MM.1S (cell line): ENCODE results near the gene FUT2.

ENCODE experiments used
- DNase-seq: peaks from one replicate; pipeline ENCODE4 v3.0.0-alpha.2; 2015
- H2AFZ ChIP-seq: fragments of 300-600 bp; sonication (generic); 2 replicates; pipeline ENCODE4 v1.6.0; 2016; ENCODE audit warnings: antibody characterized with exemption, low read length
- H3F3A ChIP-seq: fragments of 300-600 bp; sonication (generic); 2 replicates; pipeline ENCODE4 v1.6.1; 2016; ENCODE audit warnings: mild to moderate bottlenecking, antibody characterized with exemption, low read length, moderate library complexity, mixed read lengths; ENCODE audit not compliant: insufficient read depth
- H3K27ac ChIP-seq: fragments of 300-600 bp; sonication (generic); 2 replicates; pipeline ENCODE4 v1.5.1; 2016; ENCODE audit warnings: mild to moderate bottlenecking, low read length
- H3K27me3 ChIP-seq: fragments of 300-600 bp; sonication (generic); replicated peaks from 2 replicates; pipeline ENCODE4 v1.6.0; 2016; ENCODE audit warnings: low read length; ENCODE audit not compliant: insufficient read depth
- H3K36me3 ChIP-seq: fragments of 300-600 bp; sonication (generic); replicated peaks from 2 replicates; pipeline ENCODE4 v1.6.1; 2016; ENCODE audit warnings: mild to moderate bottlenecking, low read length, mixed read lengths; ENCODE audit not compliant: insufficient read depth
- H3K4me1 ChIP-seq: fragments of 300-600 bp; sonication (generic); 2 replicates; pipeline ENCODE4 v1.6.1; 2016; ENCODE audit warnings: low read length, mixed read lengths
- H3K4me2 ChIP-seq: fragments of 300-600 bp; sonication (generic); 2 replicates; pipeline ENCODE4 v1.6.0; 2016; ENCODE audit warnings: low read depth, low read length
- H3K4me3 ChIP-seq: fragments of 300-600 bp; sonication (generic); 2 replicates; pipeline ENCODE4 v1.5.1; 2016; ENCODE audit warnings: low read length, mixed read lengths
- H3K79me2 ChIP-seq: fragments of 300-600 bp; sonication (generic); 2 replicates; pipeline ENCODE4 v1.6.1; 2016; ENCODE audit warnings: mixed run types, low read length, mixed read lengths
- H3K9ac ChIP-seq: fragments of 300-600 bp; sonication (generic); 2 replicates; pipeline ENCODE4 v1.6.1; 2016; ENCODE audit warnings: low read length, mixed read lengths
- H3K9me2 ChIP-seq: fragments of 300-600 bp; sonication (generic); replicated peaks from 2 replicates; pipeline ENCODE4 v1.6.1; 2016; ENCODE audit warnings: mild to moderate bottlenecking, low read length, mixed read lengths; ENCODE audit not compliant: insufficient read depth
- H3K9me3 ChIP-seq: fragments of 300-600 bp; sonication (generic); replicated peaks from 2 replicates; pipeline ENCODE4 v1.6.1; 2016; ENCODE audit warnings: mild to moderate bottlenecking, low read length, mixed read lengths; ENCODE audit not compliant: insufficient read depth
- H4K20me1 ChIP-seq: fragments of 300-600 bp; sonication (generic); 2 replicates; pipeline ENCODE4 v1.6.1; 2016; ENCODE audit warnings: mild to moderate bottlenecking, low read length, moderate library complexity, mixed read lengths; ENCODE audit not compliant: insufficient read depth
- EZH2 ChIP-seq: fragments of 300-600 bp; sonication (generic); optimal IDR thresholded peaks from 2 replicates; pipeline ENCODE3; 2017; ENCODE audit warnings: low read depth, mild to moderate bottlenecking, antibody characterized with exemption, low read length, mixed read lengths
- EZH2phosphoT487 ChIP-seq: fragments of 300-600 bp; sonication (generic); IDR thresholded peaks from 2 replicates; pipeline ENCODE4 v1.6.1; 2018; ENCODE audit warnings: antibody characterized with exemption, low read length
- TF ChIP-seq, protein P1 (sequence below): fragments of 300-600 bp; sonication (generic); IDR thresholded peaks from 2 replicates; pipeline ENCODE4 v1.5.1; 2016; ENCODE audit warnings: antibody characterized with exemption, low read length, mixed read lengths

FUT2 gene

DNA sequence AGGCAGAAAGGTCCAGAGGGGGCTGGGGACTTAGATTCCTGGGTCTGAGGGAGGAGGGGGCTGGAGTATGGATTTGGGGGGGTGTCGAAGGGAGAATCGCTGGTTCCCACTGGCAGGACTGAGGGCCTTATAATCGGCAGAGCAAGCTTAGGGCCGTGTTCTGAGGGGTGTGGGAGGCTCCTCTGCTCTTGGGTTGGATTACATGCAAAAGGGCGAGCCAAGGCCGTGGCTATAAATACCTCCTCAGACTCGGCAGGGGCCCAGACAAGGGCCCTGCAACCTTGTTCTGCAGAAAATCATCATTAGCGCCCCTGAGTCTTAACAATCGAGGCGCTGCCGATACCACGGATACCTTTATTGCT lies 24.5 kb downstream of the FUT2 start:
- DNase-seq: no peak
- Histone ChIP-seq H3K9me2 (no peaks in the 10 kb centered on the region), H3K4me2 (peak overlapping the region; percentile 84), H3K36me3 (no peaks in the 10 kb centered on the region), H3K27ac (no peak overlapping the region), H2AFZ (peak overlapping the region; percentile 60), H3K4me3 (peak overlapping the region; percentile 66), H3F3A (no peaks in the 10 kb centered on the region), H4K20me1 (no peaks in the 10 kb centered on the region), H3K4me1 (peaks cover 6% of the 10 kb centered on the region; the same call in 1 of the 2 replicates), H3K9me3 (no peaks in the 10 kb centered on the region), H3K9ac (no peak overlapping the region), H3K79me2 (no peaks in the 10 kb centered on the region), H3K27me3 (peaks cover 51% of the 10 kb centered on the region)
- TF ChIP-seq EZH2: no peak

DNA sequence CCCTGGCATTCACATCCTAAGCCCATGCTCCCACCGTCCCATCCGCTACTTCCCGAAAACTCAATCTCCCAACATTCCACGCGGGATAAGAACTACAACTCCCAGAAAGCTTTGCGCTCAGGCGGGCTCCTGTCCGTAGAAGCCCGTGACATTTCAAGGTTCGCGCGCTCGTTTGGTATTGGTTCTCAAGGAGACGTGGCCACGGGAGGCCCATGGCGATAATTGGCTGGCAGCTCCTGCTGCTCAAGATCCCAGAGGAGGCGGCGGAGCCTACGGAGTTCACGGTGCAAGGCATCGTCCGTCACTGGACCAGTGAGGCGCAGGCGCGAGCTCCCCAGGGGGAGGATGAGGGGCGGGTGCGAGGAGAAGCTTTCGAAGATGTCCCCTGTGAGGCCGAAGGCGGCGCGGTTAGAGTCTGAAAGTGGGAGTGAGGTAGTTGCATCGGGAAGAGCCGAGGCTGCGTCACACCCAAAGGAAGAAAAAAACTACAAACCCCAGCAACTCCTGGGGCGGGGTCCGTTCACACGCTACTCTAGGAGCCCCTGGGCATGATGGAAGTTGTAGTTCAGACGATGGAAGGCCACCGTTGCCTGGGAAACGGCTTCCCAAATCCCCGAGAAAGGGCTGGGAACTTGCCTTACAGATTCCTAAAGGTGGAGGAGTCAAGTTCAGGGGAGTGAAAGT lies 25.0 kb downstream of the FUT2 start:
- no peaks in the 10 kb centered on the region for H4K20me1 ChIP-seq
- peak overlapping the region; percentile 60 for H2AFZ ChIP-seq
- H3K27me3 ChIP-seq: peaks cover 46% of the 10 kb centered on the region
- no peaks in the 10 kb centered on the region for H3K79me2 ChIP-seq
- H3K9ac ChIP-seq: peak overlapping the region; percentile 71
- H3K4me1 ChIP-seq: peaks cover 6% of the 10 kb centered on the region; the same call in 1 of the 2 replicates
- peak overlapping the region; percentile 84 for H3K4me2 ChIP-seq
- no peaks in the 10 kb centered on the region for H3K9me3 ChIP-seq
- no peaks in the 10 kb centered on the region for H3K9me2 ChIP-seq
- peak; percentile 98 for DNase-seq
- H3F3A ChIP-seq: no peaks in the 10 kb centered on the region
- peak overlapping the region; percentile 66 for H3K4me3 ChIP-seq
- TF ChIP-seq EZH2phosphoT487 (no peak), EZH2 (no peak)
- TF ChIP-seq, protein P1, sequence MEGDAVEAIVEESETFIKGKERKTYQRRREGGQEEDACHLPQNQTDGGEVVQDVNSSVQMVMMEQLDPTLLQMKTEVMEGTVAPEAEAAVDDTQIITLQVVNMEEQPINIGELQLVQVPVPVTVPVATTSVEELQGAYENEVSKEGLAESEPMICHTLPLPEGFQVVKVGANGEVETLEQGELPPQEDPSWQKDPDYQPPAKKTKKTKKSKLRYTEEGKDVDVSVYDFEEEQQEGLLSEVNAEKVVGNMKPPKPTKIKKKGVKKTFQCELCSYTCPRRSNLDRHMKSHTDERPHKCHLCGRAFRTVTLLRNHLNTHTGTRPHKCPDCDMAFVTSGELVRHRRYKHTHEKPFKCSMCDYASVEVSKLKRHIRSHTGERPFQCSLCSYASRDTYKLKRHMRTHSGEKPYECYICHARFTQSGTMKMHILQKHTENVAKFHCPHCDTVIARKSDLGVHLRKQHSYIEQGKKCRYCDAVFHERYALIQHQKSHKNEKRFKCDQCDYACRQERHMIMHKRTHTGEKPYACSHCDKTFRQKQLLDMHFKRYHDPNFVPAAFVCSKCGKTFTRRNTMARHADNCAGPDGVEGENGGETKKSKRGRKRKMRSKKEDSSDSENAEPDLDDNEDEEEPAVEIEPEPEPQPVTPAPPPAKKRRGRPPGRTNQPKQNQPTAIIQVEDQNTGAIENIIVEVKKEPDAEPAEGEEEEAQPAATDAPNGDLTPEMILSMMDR: no peak
- no peaks in the 10 kb centered on the region for H3K36me3 ChIP-seq
- H3K27ac ChIP-seq: peak overlapping the region; percentile 62; the same call in 1 of the 2 replicates

DNA sequence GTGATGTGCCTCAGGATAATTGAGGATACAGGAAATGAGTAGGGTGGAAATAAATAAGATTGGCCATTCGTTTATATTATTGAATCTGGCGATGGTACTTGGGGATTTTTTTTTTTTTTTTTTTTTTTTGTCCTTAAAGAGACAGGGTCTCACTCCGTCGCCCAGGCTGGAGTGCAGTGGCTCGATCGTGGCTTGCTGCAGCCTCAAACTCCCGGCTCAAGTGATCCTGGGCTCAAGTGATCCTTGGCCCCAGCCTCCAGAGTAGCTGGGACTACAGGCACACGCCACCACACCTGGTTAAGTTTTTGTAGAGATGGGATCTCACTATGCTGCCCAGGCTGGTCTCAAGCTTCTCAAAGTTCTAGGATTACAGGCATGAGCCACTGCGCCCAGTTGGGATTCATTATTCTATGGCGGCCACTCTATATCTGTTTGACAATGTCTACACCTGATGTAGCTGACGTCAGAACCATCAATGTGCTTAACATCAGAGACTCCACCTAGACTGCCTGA lies 26.5 kb downstream of the FUT2 start:
- no peaks in the 10 kb centered on the region for H3K79me2 ChIP-seq
- H3K36me3 ChIP-seq: no peaks in the 10 kb centered on the region
- no peaks in the 10 kb centered on the region for H3K9me2 ChIP-seq
- DNase-seq: no peak
- no peak overlapping the region for H3K9ac ChIP-seq
- no peak overlapping the region for H2AFZ ChIP-seq
- no peak overlapping the region for H3K4me3 ChIP-seq
- no peaks in the 10 kb centered on the region for H3K9me3 ChIP-seq
- H3K4me1 ChIP-seq: peaks cover 6% of the 10 kb centered on the region; the same call in 1 of the 2 replicates
- H3K27me3 ChIP-seq: peaks cover 38% of the 10 kb centered on the region
- TF ChIP-seq, protein P1: no peak
- TF ChIP-seq EZH2phosphoT487 (no peak), EZH2 (no peak)
- no peak overlapping the region for H3K27ac ChIP-seq
- H3F3A ChIP-seq: no peaks in the 10 kb centered on the region
- no peaks in the 10 kb centered on the region for H4K20me1 ChIP-seq
- H3K4me2 ChIP-seq: no peak overlapping the region
